Stimulated activated CD8-positive, alpha-beta memory T cell treated with anti-CD3 and anti-CD28 coated beads, Interleukin-7, amount 100 ng/mL, for 24 hours (primary cell): ENCODE data around the gene ARHGAP25.

Source experiments
- DNase-seq: peaks from one replicate; pipeline ENCODE4 v3.0.0-alpha.2; 2020; ENCODE audit warnings: low read depth

ARHGAP25 gene

GRCh38 chr2:68744366-68744912 is 9.8 kb downstream of the ARHGAP25 start:
- no peak for DNase-seq

DNA sequence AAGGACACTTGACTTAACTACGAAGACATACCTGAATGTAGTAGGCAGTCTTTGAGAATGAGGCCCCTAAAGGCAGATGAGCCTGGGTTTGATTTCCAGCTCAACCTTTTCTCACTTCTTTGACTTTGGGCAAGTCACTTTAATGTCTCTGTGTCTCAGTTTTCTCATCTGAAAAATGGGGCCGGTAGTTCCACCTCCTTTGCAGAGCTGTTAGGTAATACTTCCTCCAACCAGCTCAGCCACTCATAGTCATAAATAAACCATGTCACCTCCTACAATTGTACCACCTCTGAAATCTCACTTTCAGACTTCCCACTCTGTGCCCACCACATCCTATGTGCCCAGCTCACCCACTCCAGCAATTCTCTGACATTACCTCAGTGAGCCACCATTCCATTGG is 10.4 kb downstream of the ARHGAP25 start:
- DNase-seq: no peak

- DNase-seq: no peak
Measured at GRCh38 chr2:68746408-68746807, 11.8 kb downstream of the ARHGAP25 start.

GRCh38 chr2:68747413-68747812 is 12.8 kb downstream of the ARHGAP25 start:
- DNase-seq: no peak

GRCh38 chr2:68747900-68748299 is 13.3 kb downstream of the ARHGAP25 start:
- no peak for DNase-seq

DNA sequence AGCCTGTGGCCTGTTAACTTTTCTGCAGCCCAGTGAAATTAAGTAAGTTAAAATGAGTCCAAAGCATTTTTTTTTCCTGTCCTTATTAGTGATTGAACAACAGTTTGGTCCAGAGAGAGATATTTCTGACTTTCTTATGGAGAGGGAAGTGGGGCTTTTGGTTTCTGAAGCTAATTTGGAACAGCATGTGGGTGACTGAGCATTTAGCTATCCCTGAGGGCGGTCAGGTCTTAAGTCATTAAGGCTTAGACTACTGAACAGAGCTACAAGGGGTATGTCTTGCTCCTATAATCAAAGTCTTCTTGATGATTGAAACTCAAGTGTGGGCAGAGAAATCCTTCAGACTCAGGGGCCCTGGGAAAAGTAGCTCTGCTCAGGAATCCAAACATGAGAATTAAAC is 14.0 kb downstream of the ARHGAP25 start:
- DNase-seq: no peak

DNA sequence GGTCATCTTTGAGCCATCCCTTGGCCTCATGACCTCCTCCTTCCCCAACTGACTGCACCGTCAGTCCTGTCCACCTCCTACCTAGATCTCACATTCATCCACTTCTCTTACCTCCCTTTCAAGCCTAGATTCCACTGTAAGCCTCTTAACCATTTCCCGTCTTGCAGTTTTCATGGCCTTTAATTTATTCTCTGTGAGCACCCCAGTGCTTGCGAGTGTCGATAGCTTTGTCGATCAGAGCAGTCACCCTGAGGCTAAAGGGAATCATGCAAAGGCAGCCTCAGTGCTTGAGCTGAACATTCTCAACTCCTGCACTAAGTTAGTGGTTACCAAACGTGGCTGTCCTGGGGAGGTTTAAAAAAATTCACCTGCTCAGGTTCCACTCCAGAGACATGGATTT is 14.7 kb downstream of the ARHGAP25 start:
- no peak for DNase-seq

DNA sequence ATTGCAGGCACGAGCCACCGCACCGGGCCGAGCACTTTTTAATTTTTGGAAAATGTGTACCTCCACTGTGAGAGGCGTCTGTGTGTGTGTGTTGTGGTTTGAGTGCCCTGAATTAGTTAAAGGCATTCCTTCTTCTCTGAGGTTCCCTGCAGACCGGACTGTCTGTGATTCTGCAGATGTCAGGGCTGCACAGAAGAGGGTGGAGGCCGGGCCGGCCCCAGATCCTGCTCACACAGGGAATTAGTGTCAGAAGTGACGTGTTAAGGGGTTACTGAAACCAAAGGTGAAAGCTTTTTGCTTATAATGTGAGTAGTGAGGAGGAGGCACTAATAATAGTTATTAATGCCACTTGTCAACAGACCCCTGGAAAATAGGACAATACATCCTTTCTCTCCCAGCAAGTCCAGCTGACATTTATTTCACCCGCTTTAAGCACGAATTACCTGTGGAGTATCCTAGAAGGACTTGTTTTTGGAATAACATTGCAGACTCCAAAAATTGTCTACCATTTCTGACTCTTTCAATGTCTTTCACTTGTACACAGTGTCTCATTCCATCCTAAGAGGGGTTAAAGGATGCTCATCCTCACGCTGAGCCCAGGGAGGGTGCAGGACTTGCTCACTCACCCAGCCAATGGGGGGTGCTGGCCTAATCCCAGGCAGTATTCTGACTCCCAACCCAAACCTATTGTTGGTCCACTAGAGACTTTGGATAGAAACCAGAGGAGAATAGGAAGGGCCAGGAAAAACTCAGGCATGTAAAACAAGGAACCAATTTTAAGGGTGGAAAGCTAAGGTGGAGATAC is 16.2 kb downstream of the ARHGAP25 start:
- no peak for DNase-seq

DNA sequence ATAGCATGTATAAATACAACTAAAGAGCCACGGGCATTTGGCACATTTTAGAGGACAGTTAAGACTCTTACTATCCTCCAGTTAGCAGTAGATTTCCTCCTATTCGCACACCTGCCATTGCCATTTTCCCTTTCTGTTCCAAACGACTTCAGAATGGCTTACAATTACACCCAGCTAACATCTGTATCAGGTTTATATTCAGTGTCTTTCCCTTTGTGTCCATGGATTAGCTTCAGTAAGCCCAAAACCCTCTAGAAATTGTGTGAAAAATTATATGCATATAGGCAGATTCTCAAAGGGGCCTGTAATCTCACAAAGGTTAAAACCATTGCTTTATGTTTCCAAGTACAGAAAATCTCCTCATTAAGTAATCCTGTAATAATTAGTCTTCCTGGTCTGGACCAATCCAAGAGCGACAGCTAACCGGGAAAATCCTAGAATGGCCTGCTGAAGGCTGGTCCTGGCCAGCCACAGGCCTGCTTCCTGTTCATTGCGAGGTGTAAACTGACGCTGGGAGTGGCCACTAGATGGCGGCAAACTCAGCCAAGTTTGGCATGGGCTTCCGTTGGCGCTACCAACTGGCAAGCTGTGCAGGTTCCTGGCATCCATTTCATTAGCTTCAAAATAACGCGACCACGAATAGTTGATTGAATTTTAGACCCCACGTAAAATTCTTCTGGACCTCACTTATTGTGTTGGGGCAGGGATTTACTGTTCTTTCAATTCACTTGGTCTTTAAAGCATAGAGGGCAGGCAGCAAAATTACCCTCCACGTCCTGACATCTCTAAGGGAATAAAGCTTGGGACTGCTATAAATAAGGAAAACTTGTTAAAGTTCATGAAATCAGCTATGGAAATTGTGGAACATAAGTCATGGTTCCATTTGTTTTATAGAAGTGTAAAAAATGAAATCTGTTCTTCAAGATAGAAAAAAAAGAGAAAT is 17.1 kb downstream of the ARHGAP25 start:
- DNase-seq: peak; percentile 87

GRCh38 chr2:68753318-68753717 is 18.7 kb downstream of the ARHGAP25 start:
- DNase-seq: no peak

- DNase-seq: no peak
Measured at GRCh38 chr2:68755071-68755470, 20.5 kb downstream of the ARHGAP25 start.

DNA sequence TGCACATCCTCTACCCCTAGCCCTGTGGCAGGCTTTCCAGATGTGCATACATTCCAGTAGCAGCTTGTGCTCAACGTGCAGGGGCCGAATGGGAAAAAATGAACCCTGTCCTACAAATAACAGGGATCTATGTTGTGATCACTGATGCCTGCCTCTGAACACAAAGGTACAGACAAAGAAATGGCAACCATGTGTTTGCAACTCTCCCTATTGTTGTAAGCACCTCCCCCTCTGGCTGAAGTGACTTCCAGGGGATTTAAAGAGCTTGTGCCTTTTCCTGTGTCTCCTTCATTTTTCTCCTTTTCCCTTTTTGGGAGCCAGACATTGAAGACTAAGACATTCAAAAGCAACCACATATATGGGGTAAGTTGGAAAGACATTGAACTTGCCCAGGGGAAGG is 21.6 kb downstream of the ARHGAP25 start:
- no peak for DNase-seq

DNA sequence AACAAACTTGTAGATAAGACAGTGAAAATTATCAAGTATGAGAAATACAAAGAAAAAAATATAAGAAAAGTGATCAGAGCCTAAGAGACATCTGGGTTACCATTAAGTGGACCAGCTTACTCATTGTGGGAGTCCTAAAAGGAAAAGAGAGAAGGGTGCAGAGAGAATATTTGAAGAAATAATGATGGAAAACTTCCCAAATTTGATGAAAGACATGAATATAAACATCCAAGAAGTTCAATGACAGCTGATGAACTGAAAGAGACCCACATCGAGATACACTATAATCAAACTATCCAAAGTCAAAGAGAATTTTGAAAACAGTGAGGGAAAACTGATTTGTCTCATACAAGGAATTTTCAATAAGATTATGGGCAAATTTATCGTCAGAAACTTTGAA is 22.5 kb downstream of the ARHGAP25 start:
- no peak for DNase-seq

- no peak for DNase-seq
Measured at GRCh38 chr2:68762100-68762499, 27.5 kb downstream of the ARHGAP25 start.

- no peak for DNase-seq
Measured at GRCh38 chr2:68762665-68763064, 28.1 kb downstream of the ARHGAP25 start.

DNA sequence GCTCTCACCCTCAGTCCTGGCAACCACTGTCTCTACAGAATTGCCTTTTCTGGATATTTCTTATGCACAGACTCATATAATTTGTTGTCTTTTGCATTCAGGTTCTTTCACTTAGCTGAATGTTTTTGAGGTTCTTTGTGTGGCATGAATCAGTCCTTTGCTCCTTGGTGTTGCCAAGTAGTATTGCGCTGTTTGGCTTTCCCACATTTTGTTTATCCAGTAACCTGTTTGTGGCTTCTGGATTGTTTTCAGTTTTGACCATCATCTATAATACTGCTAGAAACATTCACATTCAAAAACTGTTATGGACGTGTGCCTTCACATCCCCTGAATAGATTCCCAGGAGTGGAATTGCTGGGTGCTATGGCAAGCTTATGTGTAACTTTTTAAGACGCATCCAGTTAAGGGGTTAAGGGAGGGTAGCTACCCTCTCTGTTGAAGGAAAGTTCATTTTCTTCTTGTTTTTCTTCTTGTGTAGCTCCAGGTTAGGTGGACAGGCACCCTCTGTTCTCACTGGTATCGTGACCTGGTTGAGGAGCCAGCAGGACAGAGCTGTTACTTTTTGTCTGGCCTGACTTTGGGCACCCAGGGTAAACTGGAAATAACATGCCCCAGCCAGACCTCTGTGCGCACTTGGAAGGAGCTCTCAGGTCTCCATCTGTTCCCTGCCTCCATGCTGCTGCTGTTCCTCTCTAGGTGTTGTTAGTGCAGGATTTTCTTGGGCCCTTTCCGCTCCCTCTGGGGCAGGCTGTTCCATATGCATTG is 29.6 kb downstream of the ARHGAP25 start:
- DNase-seq: no peak

GRCh38 chr2:68764806-68765311 is 30.2 kb downstream of the ARHGAP25 start:
- DNase-seq: no peak

DNA sequence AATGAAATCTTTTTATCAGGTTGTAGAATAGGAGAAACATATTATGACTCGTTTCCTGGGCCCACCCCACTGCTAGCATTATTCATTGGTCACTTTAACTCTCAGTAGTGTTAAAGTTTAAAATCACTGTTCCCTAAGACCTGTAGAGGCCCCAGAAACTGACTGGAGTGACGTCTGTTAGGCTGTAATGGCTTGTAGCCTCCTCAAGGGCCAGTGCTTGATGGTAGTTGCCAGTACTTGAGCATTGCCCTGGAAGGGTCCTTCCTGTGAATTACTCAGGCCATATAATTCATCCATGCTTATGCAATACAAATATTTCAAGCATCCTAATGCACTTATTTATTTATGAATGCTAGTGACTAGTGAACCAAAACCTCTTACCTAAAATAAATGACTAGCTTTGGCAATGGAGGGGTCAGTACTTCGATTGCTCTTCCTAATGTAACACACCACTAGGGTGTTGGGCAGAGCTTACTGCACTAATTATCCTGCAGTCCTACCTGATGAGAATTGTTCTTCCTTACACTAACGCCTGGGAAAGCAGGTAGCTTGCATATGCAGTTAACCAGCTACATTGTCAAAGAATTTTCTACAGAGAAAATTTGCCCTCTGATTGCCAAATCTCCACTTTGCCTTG is 31.2 kb downstream of the ARHGAP25 start:
- no peak for DNase-seq

DNA sequence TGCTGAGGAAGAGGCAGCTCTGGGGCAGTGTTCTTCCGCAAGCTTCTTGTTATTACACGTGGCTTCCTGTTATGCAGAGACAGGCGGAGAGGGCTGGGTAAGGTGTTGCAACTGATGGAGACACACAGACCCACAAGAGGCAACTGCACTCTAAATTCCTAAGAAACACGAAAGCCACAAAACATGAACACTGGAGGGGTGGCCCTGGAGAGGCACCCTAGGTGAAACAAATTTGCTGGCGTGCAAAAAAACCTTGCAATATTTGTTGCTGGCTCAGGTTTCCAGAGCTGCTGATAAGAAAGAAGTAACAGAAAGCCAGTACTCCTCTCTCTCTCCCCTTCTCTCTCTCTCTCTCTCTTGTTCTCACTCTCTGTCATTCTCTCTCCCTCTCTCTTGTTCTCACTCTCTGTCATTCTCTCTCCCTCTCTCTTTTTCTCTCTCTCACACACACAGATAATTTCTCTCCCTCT is 31.8 kb downstream of the ARHGAP25 start:
- DNase-seq: no peak

DNA sequence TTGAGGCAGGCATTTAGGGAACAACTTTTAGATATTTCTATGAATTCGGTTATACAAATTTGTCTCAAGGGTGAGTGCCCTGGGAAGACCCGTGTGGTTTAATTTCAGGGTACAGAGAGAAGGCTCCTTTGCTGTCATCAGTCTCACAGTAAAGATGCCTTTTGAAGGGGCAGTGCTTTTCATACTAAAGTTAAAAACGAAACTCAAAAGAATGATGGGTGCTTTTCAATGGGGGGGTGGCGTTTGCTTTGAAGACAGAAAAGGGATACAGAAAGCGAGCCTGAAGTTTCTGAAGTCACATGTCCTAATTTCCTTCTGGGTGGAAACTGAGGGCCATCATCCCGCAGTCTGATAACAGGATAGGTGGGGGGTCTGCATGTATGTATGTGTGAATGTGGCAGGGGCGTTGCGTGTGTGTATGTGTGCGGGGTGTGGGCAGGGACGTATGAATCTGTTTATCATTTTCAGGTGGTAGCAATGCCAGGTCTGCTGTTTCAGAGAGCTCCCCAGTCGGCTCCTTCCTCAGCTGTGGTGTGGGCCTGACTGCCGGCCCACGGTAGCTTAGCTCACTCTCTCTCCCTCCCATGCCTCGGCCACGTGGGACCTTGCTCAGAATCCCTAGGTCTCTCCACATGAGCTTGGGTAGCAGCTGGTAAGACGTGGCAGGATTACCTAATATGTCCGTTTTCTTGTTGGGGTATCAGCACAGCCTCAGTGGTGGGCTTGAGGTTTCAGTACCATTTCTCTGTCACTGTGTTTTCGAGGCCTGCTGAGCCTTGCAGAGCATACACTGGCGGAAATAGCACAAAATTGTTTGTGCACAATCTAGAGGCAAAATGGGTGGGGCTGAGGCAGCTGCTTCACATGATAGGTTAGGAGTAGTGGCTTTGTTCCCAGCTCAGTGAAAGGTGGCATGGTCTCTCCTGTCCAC is 32.7 kb downstream of the ARHGAP25 start:
- no peak for DNase-seq
